Right lobe of liver (tissue), 6 donors: ENCODE results near the gene OR51G2. TPM values are rescaled to one million over a fixed set of nuclear protein-coding genes. Genes with fewer than 3 reads are reported as not detected.

Experiments
- ATAC-seq, 4 donors: fragments of 200-7000 bp; cut with Tn5 transposase; one replicate each; pipeline ENCODE4 v1.9.1; 2020; ENCODE audit warnings: mild to moderate bottlenecking in 4 of 4, moderate library complexity in 4 of 4
- DNase-seq, 3 donors: peaks; one replicate each; pipeline ENCODE4 v3.0.0-alpha.2; 2020
- H3K27ac ChIP-seq, 3 donors: fragments of 200-600 bp; one replicate each; pipeline ENCODE4 v1.8.0; 2022
- H3K27me3 ChIP-seq, 2 donors: fragments of 200-600 bp; one replicate each; pipeline ENCODE4 v1.8.0; 2022
- H3K36me3 ChIP-seq, 4 donors: fragments of 200-600 bp; sonication (generic) in 1 of 4; one replicate each; pipeline versions ENCODE4 v1.5.1 to v1.8.0; 2017 to 2022; ENCODE audit warnings: control low read depth in 1 of 4
- H3K4me1 ChIP-seq, 4 donors: fragments of 200-600 bp; sonication (generic) in 1 of 4; one replicate each; pipeline versions ENCODE4 v1.5.1 to v1.8.0; 2017 to 2022; ENCODE audit warnings: control low read depth in 1 of 4
- H3K4me3 ChIP-seq, 3 donors: fragments of 200-600 bp; one replicate each; pipeline ENCODE4 v1.8.0; 2022
- H3K9me3 ChIP-seq, 4 donors: fragments of 200-600 bp; sonication (generic) in 1 of 4; one replicate each; pipeline versions ENCODE4 v1.5.1 to v1.8.0; 2017 to 2022; ENCODE audit warnings: control low read depth in 1 of 4
- POLR2A ChIP-seq: fragments of 450-650 bp; IDR thresholded peaks from one replicate; pipeline ENCODE4 v1.6.1; 2017; ENCODE audit warnings: antibody characterized with exemption, mild to moderate bottlenecking
- WGBS: methylation state at CpG from one replicate; pipeline ENCODE4 v1.1.6; 2018; ENCODE audit warnings: low coverage, low lambda C conversion rate; ENCODE audit not compliant: insufficient coverage; ENCODE audit errors: missing lambda C conversion rate; 5-methylcytosine and 5-hydroxymethylcytosine counted together
- intact Hi-C, 2 donors: fragments of 100-400 bp; cut with DNase I; formaldehyde crosslinking; loops; one replicate each; pipeline versions ENCODE4 v1.11.2 to v1.14.1; 2022
- total RNA-seq, 6 experiments: library from RNA; depleted of rRNA in 2 of 6; stranded (reverse); fragments of >200 nt in 2 of 6; fragmentation: NEBNext Ultra II Directional in 3 of 6; extraction: Animal tissue kit (Norgen Biotek cat#: 25700) in 3 of 6; gene quantifications; one replicate each; pipeline versions ENCODE4 v1.1.0 to v1.2.4, GENCODE V29; 2016 to 2023
- TF ChIP-seq, protein P1 (sequence below), 4 donors: fragments of 200-600 bp in 3 of 4; fragments of 450-650 bp in 1 of 4; IDR thresholded peaks; one replicate each; pipeline versions ENCODE4 v1.5.1 to v1.8.0; 2016 to 2022; ENCODE audit warnings: antibody characterized with exemption in 4 of 4, mild to moderate bottlenecking in 2 of 4
- donor health status: DM: no; HTN: yes; CAD: no.
- donor health status: DM: no; HTN: no; CAD: no.
- donor health status: DM: no; HTN: no; CAD: no.
- donor health status: DM: no; HTN: yes; CAD: no.
- donor health status: DM: no; HTN: yes; CAD: no.

The OR51G2 gene
- total RNA-seq, 6 experiments from 2014 or later: not detected

DNA sequence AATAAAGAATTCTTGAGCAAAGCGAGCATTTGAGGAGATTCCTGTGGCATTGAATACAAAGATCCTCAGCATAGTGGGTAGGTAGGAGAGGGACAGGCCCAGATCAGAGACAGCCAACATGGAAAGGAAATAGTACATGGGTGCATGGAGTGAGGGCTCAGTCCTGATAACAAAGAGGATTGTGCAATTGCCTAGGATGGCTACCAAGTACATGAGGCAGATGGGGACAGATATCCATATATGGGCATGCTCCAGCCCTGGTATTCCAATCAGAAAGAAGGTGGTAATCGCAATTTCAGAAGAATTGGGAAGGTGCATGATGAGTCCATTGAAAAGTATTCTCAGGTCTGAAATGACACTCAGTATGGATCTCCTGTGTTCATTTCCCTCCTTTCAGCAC lies 28.9 kb downstream of the OR51G2 start:
- no peaks in the 10 kb centered on the region for H3K36me3 ChIP-seq
- no peaks in the 10 kb centered on the region for H3K4me1 ChIP-seq
- no peak overlapping the region for H3K27ac ChIP-seq
- no peak overlapping the region for H3K4me3 ChIP-seq
- intact Hi-C loops: no loop called here
- DNase-seq (no peak), ATAC-seq (no peak)
- TF ChIP-seq POLR2A: no peak
- TF ChIP-seq, protein P1, sequence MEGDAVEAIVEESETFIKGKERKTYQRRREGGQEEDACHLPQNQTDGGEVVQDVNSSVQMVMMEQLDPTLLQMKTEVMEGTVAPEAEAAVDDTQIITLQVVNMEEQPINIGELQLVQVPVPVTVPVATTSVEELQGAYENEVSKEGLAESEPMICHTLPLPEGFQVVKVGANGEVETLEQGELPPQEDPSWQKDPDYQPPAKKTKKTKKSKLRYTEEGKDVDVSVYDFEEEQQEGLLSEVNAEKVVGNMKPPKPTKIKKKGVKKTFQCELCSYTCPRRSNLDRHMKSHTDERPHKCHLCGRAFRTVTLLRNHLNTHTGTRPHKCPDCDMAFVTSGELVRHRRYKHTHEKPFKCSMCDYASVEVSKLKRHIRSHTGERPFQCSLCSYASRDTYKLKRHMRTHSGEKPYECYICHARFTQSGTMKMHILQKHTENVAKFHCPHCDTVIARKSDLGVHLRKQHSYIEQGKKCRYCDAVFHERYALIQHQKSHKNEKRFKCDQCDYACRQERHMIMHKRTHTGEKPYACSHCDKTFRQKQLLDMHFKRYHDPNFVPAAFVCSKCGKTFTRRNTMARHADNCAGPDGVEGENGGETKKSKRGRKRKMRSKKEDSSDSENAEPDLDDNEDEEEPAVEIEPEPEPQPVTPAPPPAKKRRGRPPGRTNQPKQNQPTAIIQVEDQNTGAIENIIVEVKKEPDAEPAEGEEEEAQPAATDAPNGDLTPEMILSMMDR (IDR thresholded peaks at IDR 0.05): no peak
- H3K27me3 ChIP-seq: no peaks in the 10 kb centered on the region
- H3K9me3 ChIP-seq: no peaks in the 10 kb centered on the region
- 46% methylated on average over 2 of the region's 2 CpGs for WGBS

DNA sequence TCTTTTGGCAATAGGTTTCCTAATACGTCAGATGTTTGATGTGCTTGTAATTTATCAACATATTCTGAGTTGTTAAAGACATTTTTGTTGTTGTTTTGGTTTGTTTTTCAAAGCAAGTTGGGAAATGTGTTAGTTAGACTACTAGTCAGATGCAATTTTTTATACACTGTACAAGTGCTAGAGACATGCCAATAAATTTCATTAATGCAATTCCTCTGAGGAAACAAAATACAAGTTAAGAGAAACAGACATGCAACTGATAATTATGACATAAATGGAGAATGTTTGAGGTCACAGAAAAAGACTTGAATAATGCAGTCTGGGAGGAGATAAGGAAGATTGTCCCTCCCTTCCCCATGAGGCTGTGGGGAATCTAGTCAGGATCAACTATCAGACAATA lies 31.6 kb downstream of the OR51G2 start:
- H3K36me3 ChIP-seq: no peaks in the 10 kb centered on the region
- no peak for TF ChIP-seq POLR2A
- TF ChIP-seq, protein P1 (IDR thresholded peaks at IDR 0.05): no peak
- H3K27me3 ChIP-seq: no peaks in the 10 kb centered on the region
- WGBS: 0% methylated on average over 1 of the region's 1 CpG
- H3K4me3 ChIP-seq: no peak overlapping the region
- no peaks in the 10 kb centered on the region for H3K9me3 ChIP-seq
- H3K4me1 ChIP-seq: no peaks in the 10 kb centered on the region
- H3K27ac ChIP-seq: no peak overlapping the region
- ATAC-seq: no peak
- intact Hi-C loops: no loop called here
- DNase-seq: no peak

DNA sequence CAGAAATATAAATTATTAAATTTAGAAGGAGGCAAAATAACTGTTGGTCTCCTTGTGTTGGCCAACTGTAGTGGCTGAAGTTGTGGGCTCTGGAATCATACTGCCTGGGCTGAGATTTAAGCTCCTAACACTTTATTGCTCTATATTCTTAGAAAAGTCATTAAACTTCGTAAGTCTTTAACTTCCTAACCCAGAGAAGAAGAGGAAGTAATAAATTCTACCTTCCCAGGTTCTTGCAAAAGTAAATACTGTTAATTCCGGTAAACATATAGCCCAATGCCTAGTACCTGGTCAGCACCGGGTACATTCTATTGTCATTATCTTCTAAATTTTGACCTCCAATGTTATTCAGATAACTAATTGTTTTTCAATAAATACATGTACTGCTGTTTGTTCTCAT lies 33.0 kb downstream of the OR51G2 start:
- Histone ChIP-seq H3K4me3 (no peak overlapping the region), H3K36me3 (no peaks in the 10 kb centered on the region), H3K4me1 (no peaks in the 10 kb centered on the region), H3K9me3 (no peaks in the 10 kb centered on the region), H3K27ac (no peak overlapping the region), H3K27me3 (no peaks in the 10 kb centered on the region)
- intact Hi-C loops: no loop called here
- WGBS: 52% methylated on average over 3 of the region's 3 CpGs
- no peak for ATAC-seq
- DNase-seq: no peak
- TF ChIP-seq, protein P1 (IDR thresholded peaks at IDR 0.05): no peak
- no peak for TF ChIP-seq POLR2A

DNA sequence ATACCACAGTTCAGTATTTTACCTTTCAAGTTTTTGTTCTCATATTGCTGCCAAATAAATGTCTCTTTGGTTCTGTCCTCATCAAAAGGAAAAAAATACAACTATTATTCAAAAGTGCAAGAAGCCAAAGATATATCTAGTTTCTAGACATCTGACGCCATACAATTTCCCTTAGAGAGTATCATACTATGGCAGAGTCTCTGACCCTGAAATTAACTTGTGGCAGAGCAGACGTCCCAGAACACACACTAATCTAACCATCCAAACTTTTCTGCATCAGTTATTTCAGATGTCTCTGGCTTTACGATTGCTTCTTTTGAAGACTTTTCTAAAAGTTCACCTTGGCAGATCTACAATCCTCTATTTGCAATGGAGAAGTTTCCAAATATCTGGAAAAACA lies 34.8 kb downstream of the OR51G2 start:
- no peak for TF ChIP-seq POLR2A
- TF ChIP-seq, protein P1 (IDR thresholded peaks at IDR 0.05): no peak
- 52% methylated on average over 3 of the region's 3 CpGs for WGBS

DNA sequence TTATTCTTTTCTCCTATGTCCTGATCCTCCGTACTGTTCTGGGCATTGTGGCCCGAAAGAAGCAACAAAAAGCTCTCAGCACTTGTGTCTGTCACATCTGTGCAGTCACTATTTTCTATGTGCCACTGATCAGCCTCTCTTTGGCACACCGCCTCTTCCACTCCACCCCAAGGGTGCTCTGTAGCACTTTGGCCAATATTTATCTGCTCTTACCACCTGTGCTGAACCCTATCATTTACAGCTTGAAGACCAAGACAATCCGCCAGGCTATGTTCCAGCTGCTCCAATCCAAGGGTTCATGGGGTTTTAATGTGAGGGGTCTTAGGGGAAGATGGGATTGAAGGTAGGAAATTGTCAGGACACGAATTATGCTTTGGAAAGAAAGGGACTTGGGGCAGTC lies 36.6 kb downstream of the OR51G2 start:
- no peak for TF ChIP-seq POLR2A
- TF ChIP-seq, protein P1 (IDR thresholded peaks at IDR 0.05): no peak
- Histone ChIP-seq H3K36me3 (no peaks in the 10 kb centered on the region), H3K9me3 (no peaks in the 10 kb centered on the region), H3K4me1 (no peaks in the 10 kb centered on the region), H3K27ac (no peak overlapping the region), H3K27me3 (no peaks in the 10 kb centered on the region), H3K4me3 (no peak overlapping the region)
- 61% methylated on average over 5 of the region's 5 CpGs for WGBS
- DNase-seq: no peak
- intact Hi-C loops: no loop called here
- no peak for ATAC-seq

More for the DNA sequence above, 34.8 kb downstream of the OR51G2 start:
- intact Hi-C loops: no loop called here
- DNase-seq: no peak
- no peak overlapping the region for H3K27ac ChIP-seq
- no peak overlapping the region for H3K4me3 ChIP-seq
- ATAC-seq: no peak
- no peaks in the 10 kb centered on the region for H3K27me3 ChIP-seq
- no peaks in the 10 kb centered on the region for H3K4me1 ChIP-seq
- H3K9me3 ChIP-seq: no peaks in the 10 kb centered on the region
- no peaks in the 10 kb centered on the region for H3K36me3 ChIP-seq
